GM12891 (cell line): ENCODE results near the gene TIFAB.

Experiments used
- PAX5 ChIP-seq: IDR thresholded peaks from 2 replicates; pipeline ENCODE4 v1.6.1; 2011; ENCODE audit warnings: low read length, moderate library complexity, mild to moderate bottlenecking; ENCODE audit not compliant: insufficient read depth, severe bottlenecking
- POLR2A ChIP-seq: IDR thresholded peaks from 2 replicates; pipeline ENCODE4 v1.6.1; 2011; ENCODE audit warnings: low read depth, low read length, control low read depth
- POLR2AphosphoS5 ChIP-seq: IDR thresholded peaks from 2 replicates; pipeline ENCODE4 v1.6.1; 2011; ENCODE audit warnings: low read depth, low read length, control low read depth
- POU2F2 ChIP-seq: IDR thresholded peaks from 2 replicates; pipeline ENCODE4 v1.6.1; 2011; ENCODE audit warnings: low read depth, mild to moderate bottlenecking, control low read depth, low read length, moderate library complexity
- SPI1 ChIP-seq: IDR thresholded peaks from 2 replicates; pipeline ENCODE4 v1.6.1; 2011; ENCODE audit warnings: low read depth, low read length, control low read depth
- TAF1 ChIP-seq: IDR thresholded peaks from 2 replicates; pipeline ENCODE4 v1.6.1; 2011; ENCODE audit warnings: low read depth, low read length, control low read depth

GRCh38 chr5:135450952-135451351, 1.2 kb downstream of the TIFAB start:
- no peak for TF ChIP-seq POU2F2
- no peak for TF ChIP-seq POLR2AphosphoS5
- no peak for TF ChIP-seq POLR2A
- TF ChIP-seq PAX5 = no peak
- no peak for TF ChIP-seq TAF1
- TF ChIP-seq SPI1 = no peak
